Measurements from ENCODE around the gene CLIP2. TPM values are rescaled to one million over a fixed set of nuclear protein-coding genes. Genes with fewer than 3 reads are reported as not detected.

The CLIP2 gene
- total and polyA plus RNA-seq, 2 of the 4 experiments (the other 2 are of a cell fraction), result 18.1 to 20.7 TPM

DNA sequence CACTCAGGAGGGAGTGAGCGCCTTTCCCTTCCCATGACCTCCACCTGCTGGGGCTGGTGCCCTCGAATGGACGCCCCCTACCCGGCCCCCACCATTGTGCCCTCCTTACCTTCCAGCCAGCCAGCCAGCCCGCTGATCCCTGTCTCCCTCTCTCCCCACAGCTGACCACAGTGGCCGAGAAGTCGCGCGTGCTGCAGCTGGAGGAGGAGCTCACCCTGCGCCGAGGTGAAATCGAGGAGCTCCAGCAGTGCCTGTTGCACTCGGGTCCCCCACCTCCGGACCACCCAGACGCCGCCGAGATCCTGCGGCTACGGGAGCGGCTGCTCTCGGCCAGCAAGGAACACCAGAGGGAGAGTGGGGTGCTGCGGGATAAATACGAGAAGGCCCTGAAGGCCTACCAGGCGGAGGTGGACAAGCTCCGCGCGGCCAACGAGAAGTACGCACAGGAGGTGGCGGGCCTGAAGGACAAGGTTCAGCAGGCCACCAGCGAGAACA is 86.6 kb downstream of the CLIP2 start:
- Histone ChIP-seq H3K4me3 (ENCODE audit: insufficient read depth, low read depth, low read length) (no peak overlapping the region), H3K4me2 (ENCODE audit: low read depth, low read length) (no peak overlapping the region), H2AK5ac (ENCODE audit: low read depth, low read length) (no peak overlapping the region), H3K4me1 (ENCODE audit: control insufficient read depth, insufficient read depth, low read length) (peaks cover 4% of the 10 kb centered on the region; the same call in 1 of the 2 replicates), H3K18ac (ENCODE audit: low read depth, low read length) (no peak overlapping the region), H3K9me3 (ENCODE audit: control insufficient read depth, insufficient read depth, low read length) (no peaks in the 10 kb centered on the region), H3K27ac (ENCODE audit: insufficient read depth, low read length) (no peak overlapping the region), H2BK5ac (ENCODE audit: low read depth, low read length, poor library complexity, severe bottlenecking) (no peak overlapping the region), H3K56ac (ENCODE audit: extremely low read depth, insufficient read depth, low read length) (no peak overlapping the region), H2AFZ (replicated peaks; ENCODE audit: low read length, poor library complexity) (peak overlapping the region; percentile 7), H2BK20ac (ENCODE audit: low read depth, low read length) (no peak overlapping the region), H3K27me3 (ENCODE audit: control insufficient read depth, insufficient read depth, low read length) (no peaks in the 10 kb centered on the region), H3K9ac (ENCODE audit: low read depth, low read length) (no peak overlapping the region), H2AK9ac (replicated peaks; ENCODE audit: low read depth, low read length, poor library complexity) (no peak overlapping the region), H3K9me1 (ENCODE audit: insufficient read depth, low read length) (no peaks in the 10 kb centered on the region), H3K23ac (ENCODE audit: low read depth, low read length) (no peak overlapping the region), H3K14ac (replicated peaks; ENCODE audit: low read depth, low read length) (no peak overlapping the region), H2BK120ac (ENCODE audit: low read depth, low read length) (no peak overlapping the region), H4K5ac (ENCODE audit: low read depth, low read length) (no peak overlapping the region), H3K36me3 (ENCODE audit: control insufficient read depth, insufficient read depth, low read length) (peaks cover 31% of the 10 kb centered on the region), H4K91ac (ENCODE audit: insufficient read depth, low read depth, low read length) (no peak overlapping the region), H4K20me1 (ENCODE audit: insufficient read depth, low read length) (no peaks in the 10 kb centered on the region; the same call in 1 of the 2 replicates), H2BK15ac (ENCODE audit: low read depth, low read length) (no peak overlapping the region), H3K79me1 (ENCODE audit: low read depth in 1 of 2, low read length in 2 of 2) (peaks cover 3 to 21% of the 10 kb centered on the region in 2 experiments), H4K8ac (ENCODE audit: low read depth in 2 of 2, low read length in 2 of 2) (no peak overlapping the region), H3K4ac (ENCODE audit: low read depth, low read length) (no peak overlapping the region)
- intact Hi-C loops (cut with micrococcal nuclease) (no loop called here), in situ Hi-C loops (cut with MboI; ENCODE audit: low sequenced_read_pairs) (no loop called here), dilution Hi-C loops (cut with HindIII; ENCODE audit: low sequenced_read_pairs, unreplicated experiment) (no loop called here)
- ChIA-PET POLR2A (ENCODE audit: unreplicated experiment) (no interaction called here), CTCF (interaction anchor here (0.7 kb wide), 1 partner anchor 112 kb away, joined by 5 read pairs; no protein-coding TSS in a partner anchor)
- BruUV-seq (replicated peaks), result no TSS peak
- no peak for DNase-seq
- TF ChIP-seq BHLHE40 (IDR thresholded peaks at IDR 0.05; ENCODE audit: low read depth, low read length) (no peak), POLR2A (IDR thresholded peaks at IDR 0.05; ENCODE audit: low read depth, low read length) (no peak), FOS (IDR thresholded peaks at IDR 0.05; ENCODE audit: low read depth, low read length) (no peak), MAZ (IDR thresholded peaks at IDR 0.05; ENCODE audit: borderline replicate concordance, low read depth, low read length) (no peak), MXI1 (IDR thresholded peaks at IDR 0.05; ENCODE audit: borderline replicate concordance, low read depth, low read length) (no peak)
- TF ChIP-seq, protein P1, sequence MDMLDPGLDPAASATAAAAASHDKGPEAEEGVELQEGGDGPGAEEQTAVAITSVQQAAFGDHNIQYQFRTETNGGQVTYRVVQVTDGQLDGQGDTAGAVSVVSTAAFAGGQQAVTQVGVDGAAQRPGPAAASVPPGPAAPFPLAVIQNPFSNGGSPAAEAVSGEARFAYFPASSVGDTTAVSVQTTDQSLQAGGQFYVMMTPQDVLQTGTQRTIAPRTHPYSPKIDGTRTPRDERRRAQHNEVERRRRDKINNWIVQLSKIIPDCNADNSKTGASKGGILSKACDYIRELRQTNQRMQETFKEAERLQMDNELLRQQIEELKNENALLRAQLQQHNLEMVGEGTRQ (IDR thresholded peaks at IDR 0.05; ENCODE audit: low read depth, low read length), result no peak
- 91% methylated on average over 18 of the region's 31 CpGs; no CpG with 5 or more reads in 1 of the 2 experiments for whole genome bisulfite sequencing, 2 experiments (ENCODE audit: extremely low coverage in 2 of 2, insufficient read length in 1 of 2)
- ATAC-seq (ENCODE audit: low read depth), result no peak
